ENCODE measurements around the gene MPDU1. TPM values are rescaled to one million over a fixed set of nuclear protein-coding genes. Genes with fewer than 3 reads are reported as not detected.

The MPDU1 gene
- total and polyA plus RNA-seq, 2 of the 13 experiments (the other 11 are each of a cell fraction or from before 2014, with no cell fraction given) = 112 to 167 TPM

DNA sequence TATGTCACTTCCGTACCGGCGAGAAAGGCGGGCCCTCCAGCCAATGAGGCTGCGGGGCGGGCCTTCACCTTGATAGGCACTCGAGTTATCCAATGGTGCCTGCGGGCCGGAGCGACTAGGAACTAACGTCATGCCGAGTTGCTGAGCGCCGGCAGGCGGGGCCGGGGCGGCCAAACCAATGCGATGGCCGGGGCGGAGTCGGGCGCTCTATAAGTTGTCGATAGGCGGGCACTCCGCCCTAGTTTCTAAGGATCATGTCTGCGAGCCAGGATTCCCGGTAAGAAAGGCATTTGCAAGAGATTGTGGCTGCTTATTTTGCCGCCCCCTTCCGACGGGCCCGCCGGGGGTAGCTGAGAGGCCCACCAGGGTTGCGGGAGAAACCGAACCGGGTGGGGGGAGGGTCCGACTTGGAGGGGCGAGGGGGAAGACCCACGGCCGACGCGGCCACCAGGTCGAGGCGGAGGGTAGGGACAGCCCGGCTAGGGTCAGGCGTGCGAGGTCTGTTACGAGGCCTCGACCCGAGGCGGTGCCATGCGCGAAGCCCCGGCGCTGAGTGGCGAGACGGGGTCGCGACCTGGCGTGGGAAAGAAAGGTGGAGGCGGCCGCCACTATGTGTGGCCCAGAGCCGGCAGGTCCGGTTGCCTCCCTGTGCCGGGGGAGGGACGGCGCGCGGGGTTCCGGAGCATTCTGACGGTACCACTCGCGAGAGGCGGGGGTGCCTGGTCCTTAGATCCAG is 10.9 kb upstream of the MPDU1 start (continued):
- TF ChIP-seq NAIF1 (CRISPR knock-in tag; IDR thresholded peaks at IDR 0.05; ENCODE audit: borderline replicate concordance) (peak; percentile 70; the same call in 1 of the 2 replicates), ZNF136 (CRISPR knock-in tag; IDR thresholded peaks at IDR 0.05; ENCODE audit: low read depth) (no peak), ATF1 (CRISPR knock-in tag; IDR thresholded peaks at IDR 0.05) (peak; percentile 97), ZNF788 (CRISPR knock-in tag; IDR thresholded peaks at IDR 0.05; ENCODE audit: borderline replicate concordance) (peak; percentile 47; the same call in 1 of the 2 replicates), U2AF2 (IDR thresholded peaks at IDR 0.05; ENCODE audit: low read depth, low read length) (no peak), STAG1 (CRISPR knock-in tag; IDR thresholded peaks at IDR 0.05) (no peak), NR2F1 (CRISPR knock-in tag; IDR thresholded peaks at IDR 0.05) (no peak), ZFP82 (CRISPR knock-in tag; IDR thresholded peaks at IDR 0.05; ENCODE audit: borderline replicate concordance) (peak; percentile 62; the same call in 1 of the 2 replicates), KLF11 (CRISPR knock-in tag; IDR thresholded peaks at IDR 0.05) (no peak), RAD51 (IDR thresholded peaks at IDR 0.05; ENCODE audit: borderline replicate concordance) (no peak), ZNF101 (CRISPR knock-in tag; IDR thresholded peaks at IDR 0.05; ENCODE audit: borderline replicate concordance, low read depth) (0 out of 2 replicates have a peak, but pooled peaks have one; percentile 64), PLRG1 (conservative IDR thresholded peaks at IDR 0.05) (no peak), TBL1XR1 (IDR thresholded peaks at IDR 0.05; ENCODE audit: borderline replicate concordance, low read length, partially characterized antibody) (peak; percentile 61), HHEX (CRISPR knock-in tag; IDR thresholded peaks at IDR 0.05) (no peak), ZNF550 (CRISPR knock-in tag; IDR thresholded peaks at IDR 0.05; ENCODE audit: borderline replicate concordance) (no peak)
- TF ChIP-seq, protein P1, sequence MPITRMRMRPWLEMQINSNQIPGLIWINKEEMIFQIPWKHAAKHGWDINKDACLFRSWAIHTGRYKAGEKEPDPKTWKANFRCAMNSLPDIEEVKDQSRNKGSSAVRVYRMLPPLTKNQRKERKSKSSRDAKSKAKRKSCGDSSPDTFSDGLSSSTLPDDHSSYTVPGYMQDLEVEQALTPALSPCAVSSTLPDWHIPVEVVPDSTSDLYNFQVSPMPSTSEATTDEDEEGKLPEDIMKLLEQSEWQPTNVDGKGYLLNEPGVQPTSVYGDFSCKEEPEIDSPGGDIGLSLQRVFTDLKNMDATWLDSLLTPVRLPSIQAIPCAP (CRISPR knock-in tag; IDR thresholded peaks at IDR 0.05; ENCODE audit: low read depth) = no peak; the same call in 1 of the 2 replicates
- TF ChIP-seq, protein P2, sequence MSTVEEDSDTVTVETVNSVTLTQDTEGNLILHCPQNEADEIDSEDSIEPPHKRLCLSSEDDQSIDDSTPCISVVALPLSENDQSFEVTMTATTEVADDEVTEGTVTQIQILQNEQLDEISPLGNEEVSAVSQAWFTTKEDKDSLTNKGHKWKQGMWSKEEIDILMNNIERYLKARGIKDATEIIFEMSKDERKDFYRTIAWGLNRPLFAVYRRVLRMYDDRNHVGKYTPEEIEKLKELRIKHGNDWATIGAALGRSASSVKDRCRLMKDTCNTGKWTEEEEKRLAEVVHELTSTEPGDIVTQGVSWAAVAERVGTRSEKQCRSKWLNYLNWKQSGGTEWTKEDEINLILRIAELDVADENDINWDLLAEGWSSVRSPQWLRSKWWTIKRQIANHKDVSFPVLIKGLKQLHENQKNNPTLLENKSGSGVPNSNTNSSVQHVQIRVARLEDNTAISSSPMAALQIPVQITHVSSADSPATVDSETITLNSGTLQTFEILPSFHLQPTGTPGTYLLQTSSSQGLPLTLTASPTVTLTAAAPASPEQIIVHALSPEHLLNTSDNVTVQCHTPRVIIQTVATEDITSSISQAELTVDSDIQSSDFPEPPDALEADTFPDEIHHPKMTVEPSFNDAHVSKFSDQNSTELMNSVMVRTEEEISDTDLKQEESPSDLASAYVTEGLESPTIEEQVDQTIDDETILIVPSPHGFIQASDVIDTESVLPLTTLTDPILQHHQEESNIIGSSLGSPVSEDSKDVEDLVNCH (CRISPR knock-in tag; IDR thresholded peaks at IDR 0.05) = no peak
- TF ChIP-seq, protein P3, sequence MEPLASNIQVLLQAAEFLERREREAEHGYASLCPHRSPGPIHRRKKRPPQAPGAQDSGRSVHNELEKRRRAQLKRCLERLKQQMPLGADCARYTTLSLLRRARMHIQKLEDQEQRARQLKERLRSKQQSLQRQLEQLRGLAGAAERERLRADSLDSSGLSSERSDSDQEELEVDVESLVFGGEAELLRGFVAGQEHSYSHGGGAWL (CRISPR knock-in tag; IDR thresholded peaks at IDR 0.05) = peak; percentile 12; the same call in 1 of the 2 replicates
- TF ChIP-seq, protein P4, sequence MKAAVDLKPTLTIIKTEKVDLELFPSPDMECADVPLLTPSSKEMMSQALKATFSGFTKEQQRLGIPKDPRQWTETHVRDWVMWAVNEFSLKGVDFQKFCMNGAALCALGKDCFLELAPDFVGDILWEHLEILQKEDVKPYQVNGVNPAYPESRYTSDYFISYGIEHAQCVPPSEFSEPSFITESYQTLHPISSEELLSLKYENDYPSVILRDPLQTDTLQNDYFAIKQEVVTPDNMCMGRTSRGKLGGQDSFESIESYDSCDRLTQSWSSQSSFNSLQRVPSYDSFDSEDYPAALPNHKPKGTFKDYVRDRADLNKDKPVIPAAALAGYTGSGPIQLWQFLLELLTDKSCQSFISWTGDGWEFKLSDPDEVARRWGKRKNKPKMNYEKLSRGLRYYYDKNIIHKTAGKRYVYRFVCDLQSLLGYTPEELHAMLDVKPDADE (CRISPR knock-in tag; IDR thresholded peaks at IDR 0.05) = peak; percentile 12; the same call in 1 of the 2 replicates
- TF ChIP-seq, protein P5, sequence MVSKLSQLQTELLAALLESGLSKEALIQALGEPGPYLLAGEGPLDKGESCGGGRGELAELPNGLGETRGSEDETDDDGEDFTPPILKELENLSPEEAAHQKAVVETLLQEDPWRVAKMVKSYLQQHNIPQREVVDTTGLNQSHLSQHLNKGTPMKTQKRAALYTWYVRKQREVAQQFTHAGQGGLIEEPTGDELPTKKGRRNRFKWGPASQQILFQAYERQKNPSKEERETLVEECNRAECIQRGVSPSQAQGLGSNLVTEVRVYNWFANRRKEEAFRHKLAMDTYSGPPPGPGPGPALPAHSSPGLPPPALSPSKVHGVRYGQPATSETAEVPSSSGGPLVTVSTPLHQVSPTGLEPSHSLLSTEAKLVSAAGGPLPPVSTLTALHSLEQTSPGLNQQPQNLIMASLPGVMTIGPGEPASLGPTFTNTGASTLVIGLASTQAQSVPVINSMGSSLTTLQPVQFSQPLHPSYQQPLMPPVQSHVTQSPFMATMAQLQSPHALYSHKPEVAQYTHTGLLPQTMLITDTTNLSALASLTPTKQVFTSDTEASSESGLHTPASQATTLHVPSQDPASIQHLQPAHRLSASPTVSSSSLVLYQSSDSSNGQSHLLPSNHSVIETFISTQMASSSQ (IDR thresholded peaks at IDR 0.05; ENCODE audit: low read depth) = no peak
- TF ChIP-seq, protein P5 (CRISPR knock-in tag; IDR thresholded peaks at IDR 0.05; ENCODE audit: borderline replicate concordance) = peak; percentile 76; the same call in 1 of the 2 replicates

All from HepG2 (cell line).